ENCODE results near the gene ADCY5. TPM values are rescaled to one million over a fixed set of nuclear protein-coding genes. Genes with fewer than 3 reads are reported as not detected.

ADCY5 gene
- total and polyA plus RNA-seq, 4 donors = 0.74 to 6.6 (median 2.9) TPM

- no peak overlapping the region for H3K4me3 ChIP-seq (ENCODE audit: low read depth in 1 of 3, low read length in 3 of 3)
- no peak overlapping the region for H3K9ac ChIP-seq (ENCODE audit: low read depth in 1 of 2, low read length in 2 of 2)
- H3K27ac ChIP-seq (ENCODE audit: low read depth in 1 of 2, low read length in 2 of 2) = no peak overlapping the region
- DNase-seq (ENCODE audit: low spot score) = no peak
- TF ChIP-seq, protein P1, sequence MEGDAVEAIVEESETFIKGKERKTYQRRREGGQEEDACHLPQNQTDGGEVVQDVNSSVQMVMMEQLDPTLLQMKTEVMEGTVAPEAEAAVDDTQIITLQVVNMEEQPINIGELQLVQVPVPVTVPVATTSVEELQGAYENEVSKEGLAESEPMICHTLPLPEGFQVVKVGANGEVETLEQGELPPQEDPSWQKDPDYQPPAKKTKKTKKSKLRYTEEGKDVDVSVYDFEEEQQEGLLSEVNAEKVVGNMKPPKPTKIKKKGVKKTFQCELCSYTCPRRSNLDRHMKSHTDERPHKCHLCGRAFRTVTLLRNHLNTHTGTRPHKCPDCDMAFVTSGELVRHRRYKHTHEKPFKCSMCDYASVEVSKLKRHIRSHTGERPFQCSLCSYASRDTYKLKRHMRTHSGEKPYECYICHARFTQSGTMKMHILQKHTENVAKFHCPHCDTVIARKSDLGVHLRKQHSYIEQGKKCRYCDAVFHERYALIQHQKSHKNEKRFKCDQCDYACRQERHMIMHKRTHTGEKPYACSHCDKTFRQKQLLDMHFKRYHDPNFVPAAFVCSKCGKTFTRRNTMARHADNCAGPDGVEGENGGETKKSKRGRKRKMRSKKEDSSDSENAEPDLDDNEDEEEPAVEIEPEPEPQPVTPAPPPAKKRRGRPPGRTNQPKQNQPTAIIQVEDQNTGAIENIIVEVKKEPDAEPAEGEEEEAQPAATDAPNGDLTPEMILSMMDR (IDR thresholded peaks at IDR 0.05; ENCODE audit: low read depth, low read length, missing input control) = no peak
- TF ChIP-seq FOXA2 (IDR thresholded peaks at IDR 0.05) = no peak
- TF ChIP-seq, protein P2, sequence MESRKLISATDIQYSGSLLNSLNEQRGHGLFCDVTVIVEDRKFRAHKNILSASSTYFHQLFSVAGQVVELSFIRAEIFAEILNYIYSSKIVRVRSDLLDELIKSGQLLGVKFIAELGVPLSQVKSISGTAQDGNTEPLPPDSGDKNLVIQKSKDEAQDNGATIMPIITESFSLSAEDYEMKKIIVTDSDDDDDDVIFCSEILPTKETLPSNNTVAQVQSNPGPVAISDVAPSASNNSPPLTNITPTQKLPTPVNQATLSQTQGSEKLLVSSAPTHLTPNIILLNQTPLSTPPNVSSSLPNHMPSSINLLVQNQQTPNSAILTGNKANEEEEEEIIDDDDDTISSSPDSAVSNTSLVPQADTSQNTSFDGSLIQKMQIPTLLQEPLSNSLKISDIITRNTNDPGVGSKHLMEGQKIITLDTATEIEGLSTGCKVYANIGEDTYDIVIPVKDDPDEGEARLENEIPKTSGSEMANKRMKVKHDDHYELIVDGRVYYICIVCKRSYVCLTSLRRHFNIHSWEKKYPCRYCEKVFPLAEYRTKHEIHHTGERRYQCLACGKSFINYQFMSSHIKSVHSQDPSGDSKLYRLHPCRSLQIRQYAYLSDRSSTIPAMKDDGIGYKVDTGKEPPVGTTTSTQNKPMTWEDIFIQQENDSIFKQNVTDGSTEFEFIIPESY (IDR thresholded peaks at IDR 0.05) = no peak
- TF ChIP-seq SP1 (IDR thresholded peaks at IDR 0.05) = no peak
- no peak for TF ChIP-seq EGR1 (IDR thresholded peaks at IDR 0.05; ENCODE audit: low read depth in 2 of 2)
- TF ChIP-seq, protein P3, sequence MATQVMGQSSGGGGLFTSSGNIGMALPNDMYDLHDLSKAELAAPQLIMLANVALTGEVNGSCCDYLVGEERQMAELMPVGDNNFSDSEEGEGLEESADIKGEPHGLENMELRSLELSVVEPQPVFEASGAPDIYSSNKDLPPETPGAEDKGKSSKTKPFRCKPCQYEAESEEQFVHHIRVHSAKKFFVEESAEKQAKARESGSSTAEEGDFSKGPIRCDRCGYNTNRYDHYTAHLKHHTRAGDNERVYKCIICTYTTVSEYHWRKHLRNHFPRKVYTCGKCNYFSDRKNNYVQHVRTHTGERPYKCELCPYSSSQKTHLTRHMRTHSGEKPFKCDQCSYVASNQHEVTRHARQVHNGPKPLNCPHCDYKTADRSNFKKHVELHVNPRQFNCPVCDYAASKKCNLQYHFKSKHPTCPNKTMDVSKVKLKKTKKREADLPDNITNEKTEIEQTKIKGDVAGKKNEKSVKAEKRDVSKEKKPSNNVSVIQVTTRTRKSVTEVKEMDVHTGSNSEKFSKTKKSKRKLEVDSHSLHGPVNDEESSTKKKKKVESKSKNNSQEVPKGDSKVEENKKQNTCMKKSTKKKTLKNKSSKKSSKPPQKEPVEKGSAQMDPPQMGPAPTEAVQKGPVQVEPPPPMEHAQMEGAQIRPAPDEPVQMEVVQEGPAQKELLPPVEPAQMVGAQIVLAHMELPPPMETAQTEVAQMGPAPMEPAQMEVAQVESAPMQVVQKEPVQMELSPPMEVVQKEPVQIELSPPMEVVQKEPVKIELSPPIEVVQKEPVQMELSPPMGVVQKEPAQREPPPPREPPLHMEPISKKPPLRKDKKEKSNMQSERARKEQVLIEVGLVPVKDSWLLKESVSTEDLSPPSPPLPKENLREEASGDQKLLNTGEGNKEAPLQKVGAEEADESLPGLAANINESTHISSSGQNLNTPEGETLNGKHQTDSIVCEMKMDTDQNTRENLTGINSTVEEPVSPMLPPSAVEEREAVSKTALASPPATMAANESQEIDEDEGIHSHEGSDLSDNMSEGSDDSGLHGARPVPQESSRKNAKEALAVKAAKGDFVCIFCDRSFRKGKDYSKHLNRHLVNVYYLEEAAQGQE (IDR thresholded peaks at IDR 0.05) = no peak
- TF ChIP-seq YY1 (IDR thresholded peaks at IDR 0.05) = no peak
- no peak for TF ChIP-seq ATF3 (IDR thresholded peaks at IDR 0.05)
- no peak for TF ChIP-seq GABPA (IDR thresholded peaks at IDR 0.05 in 1 of 2, conservative IDR thresholded peaks at IDR 0.05 in 1 of 2)
- no peak for TF ChIP-seq HNF4A (conservative IDR thresholded peaks at IDR 0.05)
- no peak for TF ChIP-seq JUND (IDR thresholded peaks at IDR 0.05)
- no peak for TF ChIP-seq FOXA1 (IDR thresholded peaks at IDR 0.05)
- TF ChIP-seq NR2F2 (IDR thresholded peaks at IDR 0.05) = no peak
- TF ChIP-seq HNF4G (IDR thresholded peaks at IDR 0.05) = no peak
- TF ChIP-seq RXRA (IDR thresholded peaks at IDR 0.05) = no peak
- TF ChIP-seq RAD21 (IDR thresholded peaks at IDR 0.05) = no peak
- TF ChIP-seq TAF1 (conservative IDR thresholded peaks at IDR 0.05) = no peak
- TF ChIP-seq, protein P4, sequence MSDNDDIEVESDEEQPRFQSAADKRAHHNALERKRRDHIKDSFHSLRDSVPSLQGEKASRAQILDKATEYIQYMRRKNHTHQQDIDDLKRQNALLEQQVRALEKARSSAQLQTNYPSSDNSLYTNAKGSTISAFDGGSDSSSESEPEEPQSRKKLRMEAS (IDR thresholded peaks at IDR 0.05) = no peak
- 73% methylated on average over 11 of the region's 11 CpGs for WGBS
- H3K36me3 ChIP-seq (ENCODE audit: control insufficient read depth in 4 of 4, insufficient read depth in 3 of 4, low read depth in 1 of 4, low read length in 3 of 4) = no peaks in the 10 kb centered on the region
- no peaks in the 10 kb centered on the region for H3K9me3 ChIP-seq (ENCODE audit: control insufficient read depth in 4 of 4, low read length in 3 of 4)
- no peaks in the 10 kb centered on the region for H3K4me1 ChIP-seq (ENCODE audit: control insufficient read depth in 4 of 4, insufficient read depth in 4 of 4, low read length in 3 of 4)
- no peaks in the 10 kb centered on the region for H3K27me3 ChIP-seq (ENCODE audit: control insufficient read depth in 4 of 4, insufficient read depth in 4 of 4, low read length in 3 of 4)
Measured at GRCh38 chr3:123295901-123296250, 153.0 kb downstream of the ADCY5 start.

All from liver (tissue), 9 donors.